ENCODE results near the gene KRT71.

DNA sequence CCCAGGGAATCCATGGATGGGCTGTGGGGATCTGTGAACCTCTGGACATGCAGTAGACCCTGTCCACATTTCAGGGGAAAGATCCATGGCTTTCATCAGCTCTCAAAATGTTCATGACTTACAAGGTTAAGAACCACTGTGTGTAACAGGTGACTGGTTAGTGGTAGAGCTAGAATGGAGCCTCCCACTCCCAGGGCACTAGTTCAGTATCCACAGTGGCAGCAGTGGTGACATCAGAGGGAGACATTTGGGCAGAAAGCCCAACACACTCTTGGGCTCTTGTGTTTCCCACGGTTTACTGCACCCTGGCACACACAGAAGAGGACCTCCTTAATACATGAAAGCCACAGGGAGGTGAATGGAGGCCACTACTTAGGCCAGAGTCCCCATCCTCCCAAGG lies 11.6 kb upstream of the KRT71 start:
- TF ChIP-seq JUN (CRISPR knock-in tag; IDR thresholded peaks at IDR 0.05) (no peak), CREB1 (CRISPR knock-in tag; IDR thresholded peaks at IDR 0.05) (no peak)

Data from WTC11 (cell line).